ENCODE results near the gene RAX.

RAX gene

GRCh38 chr18:59272891-59273758, at the start of gene RAX:
Gene RAX, minus strand, starts transcription at chr18:59273454. Its CDS starts 248 bp downstream, at chr18:59273206.
- DNase-seq = no peak

DNA sequence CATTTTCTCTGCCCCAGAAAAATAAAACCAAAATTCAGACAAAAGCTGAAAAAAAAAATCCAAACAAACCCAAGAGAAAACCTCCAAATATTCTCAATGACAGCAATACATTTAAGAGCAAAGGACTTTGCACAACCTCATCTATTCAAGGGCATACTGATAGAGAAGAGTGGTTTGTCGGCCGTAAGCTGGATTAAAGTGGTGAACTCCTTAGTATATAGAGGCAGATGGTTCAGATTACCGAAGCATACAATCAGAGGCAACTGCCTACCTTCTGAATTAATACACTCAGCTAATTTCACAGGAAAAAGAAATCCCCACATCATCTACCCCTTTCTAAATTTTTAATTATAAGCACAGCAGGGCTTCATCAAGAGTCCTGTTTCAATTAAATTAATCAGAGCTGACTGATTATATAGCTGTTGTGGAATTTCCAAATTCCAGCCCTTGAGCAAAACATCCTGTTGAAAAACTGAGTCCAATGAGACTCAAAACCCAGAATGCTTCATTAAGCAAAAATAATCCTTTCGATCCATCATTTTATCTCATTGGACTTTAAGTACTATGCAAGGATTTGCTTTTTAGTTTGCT, 45.3 kb upstream of the RAX start, which contains the start of gene CPLX4:
TSS of gene CPLX4 (minus strand) at position 190 of the 591 bp plus-strand sequence. CDS start at position 3, 187 bp downstream.
- no peak for DNase-seq

DNA sequence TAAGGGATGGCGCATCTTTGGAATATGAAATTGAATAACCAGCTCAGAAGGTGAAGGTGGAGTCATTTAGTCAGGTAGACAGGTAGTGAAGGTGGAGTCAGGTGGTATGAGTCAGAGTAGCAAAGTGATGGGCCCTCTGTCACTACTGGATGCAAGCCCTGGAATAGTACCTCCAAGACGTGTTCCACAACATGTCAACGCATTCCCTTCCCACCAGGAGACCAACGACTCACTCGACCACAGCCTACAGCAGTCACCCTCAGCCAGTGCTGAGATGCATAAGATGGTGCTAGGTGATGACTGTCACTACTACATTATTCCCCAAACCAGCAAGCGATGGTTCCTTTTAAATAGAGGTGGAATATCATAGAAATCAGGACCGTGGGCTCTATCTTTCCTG, 38.4 kb upstream of the RAX start:
- no peak for DNase-seq

DNA sequence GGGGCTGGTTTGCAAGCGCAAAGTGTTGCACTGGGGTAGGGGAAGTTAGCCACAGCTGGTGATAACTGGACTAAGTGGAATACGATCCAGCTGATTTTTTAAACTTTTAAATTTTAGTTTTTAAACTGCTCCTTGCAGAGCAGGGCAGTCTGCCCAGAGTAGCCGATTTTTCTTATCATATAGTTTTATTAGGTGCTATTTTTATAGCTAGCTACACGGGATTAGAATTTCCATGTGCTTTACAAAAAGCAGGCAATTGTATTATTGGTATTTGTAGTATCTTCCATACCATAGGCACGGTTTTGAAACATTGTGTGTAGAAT, 35.6 kb upstream of the RAX start:
- DNase-seq = no peak

GRCh38 chr18:59308248-59308937, 35.1 kb upstream of the RAX start:
- DNase-seq = peak; percentile 50

- no peak for DNase-seq
Observed at GRCh38 chr18:59306640-59307039, 33.4 kb upstream of the RAX start.

DNA sequence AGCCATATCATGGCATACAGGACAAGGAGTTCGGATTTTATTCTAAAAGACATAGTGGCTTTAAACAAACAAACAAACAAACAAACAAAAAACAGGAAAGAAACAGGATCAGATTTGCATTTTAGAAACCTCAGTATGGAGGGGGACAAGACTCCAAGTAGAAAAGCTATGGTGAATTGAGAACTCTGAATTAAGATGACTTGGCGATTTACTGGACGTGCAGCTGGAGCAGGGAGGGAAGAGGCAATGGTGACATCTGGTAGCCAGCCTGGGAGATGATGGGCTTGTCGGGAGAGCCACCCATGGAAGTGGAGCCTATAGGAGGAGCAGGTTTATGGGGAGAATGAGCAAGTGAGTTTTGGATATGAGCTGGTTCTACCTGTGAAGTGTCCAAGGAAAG, 32.0 kb upstream of the RAX start:
- DNase-seq = no peak

- no peak for DNase-seq
Observed at GRCh38 chr18:59303656-59304195, 30.5 kb upstream of the RAX start.

DNA sequence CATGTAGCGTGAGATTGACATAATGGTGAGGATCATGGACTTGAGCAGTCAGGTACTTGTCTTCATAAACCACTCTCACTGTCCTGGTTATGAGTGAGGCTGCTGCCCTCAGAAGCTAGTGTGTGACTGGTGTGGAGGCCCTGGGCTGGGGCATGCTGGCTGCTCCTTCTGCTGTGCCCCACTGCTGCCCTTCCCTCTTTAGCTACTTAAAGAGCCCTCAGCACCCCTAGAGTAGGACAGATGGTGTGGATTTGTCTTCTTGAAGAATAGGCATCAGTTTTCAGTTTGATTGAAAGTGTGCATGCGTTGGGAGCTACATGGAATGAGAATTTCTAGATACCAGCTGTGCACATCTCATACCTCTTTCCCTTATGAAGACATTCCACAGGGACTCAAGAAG, 29.8 kb upstream of the RAX start:
- no peak for DNase-seq

GRCh38 chr18:59301929-59302328, 28.7 kb upstream of the RAX start:
- DNase-seq = no peak

GRCh38 chr18:59300676-59301285, 27.5 kb upstream of the RAX start:
- DNase-seq = no peak

- DNase-seq = no peak
Observed at GRCh38 chr18:59298871-59299270, 25.6 kb upstream of the RAX start.

DNA sequence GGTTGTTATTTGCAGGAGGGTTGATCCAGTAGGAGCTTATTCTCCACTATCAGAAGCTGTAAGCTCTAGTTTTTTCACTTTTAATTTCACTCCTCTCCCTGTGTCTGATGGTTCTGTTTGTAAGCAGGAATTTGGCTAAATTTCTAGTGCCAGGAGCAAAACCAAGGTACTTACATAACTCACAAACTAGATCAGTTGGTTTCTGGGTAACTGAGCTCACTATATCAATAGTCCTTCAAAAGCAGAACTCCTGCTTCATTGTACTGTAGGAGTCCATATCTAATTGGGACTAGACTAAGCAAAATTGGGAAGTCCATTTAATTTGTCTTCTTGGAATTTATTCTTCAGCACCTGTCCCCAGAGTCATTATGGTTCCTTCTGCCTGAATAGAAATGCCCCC, 20.1 kb upstream of the RAX start:
- DNase-seq = no peak

DNA sequence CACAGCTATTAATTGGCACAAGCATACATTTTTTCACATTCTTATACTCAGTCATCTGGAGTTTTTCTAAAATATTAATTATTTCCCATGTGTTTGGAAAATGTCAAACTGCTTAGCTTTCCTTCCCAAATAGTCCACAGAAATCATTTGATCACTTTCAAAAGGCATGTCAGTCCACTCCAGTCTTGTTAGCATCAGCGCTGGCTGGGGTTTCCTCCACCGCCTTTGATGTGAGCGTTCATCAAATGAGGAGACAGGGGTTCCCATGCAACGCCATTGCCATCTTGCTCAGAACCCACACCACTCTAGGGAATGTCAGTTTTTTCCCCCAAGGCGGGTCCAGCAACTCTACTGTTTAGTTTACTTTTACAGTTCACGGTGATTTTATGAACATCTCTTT, 13.1 kb upstream of the RAX start:
- DNase-seq = no peak

DNA sequence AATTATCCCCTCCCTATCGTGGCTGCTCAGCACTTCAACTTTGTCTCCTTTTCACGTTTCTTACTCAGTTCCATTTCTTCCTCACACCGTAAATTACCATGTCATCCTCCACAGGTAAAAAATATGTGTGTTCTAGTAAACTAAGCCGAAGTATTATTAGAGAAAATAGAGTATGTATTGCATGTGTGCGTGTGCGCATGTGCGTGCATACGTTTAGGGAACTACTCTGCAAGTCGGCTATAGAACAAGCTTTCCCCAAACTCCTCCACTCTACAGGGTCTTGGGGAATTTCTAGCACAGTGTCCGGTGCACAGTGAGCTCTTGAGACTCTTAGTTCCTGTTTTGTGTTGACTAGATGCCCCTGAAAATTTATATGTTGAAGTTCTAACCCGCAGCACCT, 9.1 kb upstream of the RAX start:
- DNase-seq = no peak

DNA sequence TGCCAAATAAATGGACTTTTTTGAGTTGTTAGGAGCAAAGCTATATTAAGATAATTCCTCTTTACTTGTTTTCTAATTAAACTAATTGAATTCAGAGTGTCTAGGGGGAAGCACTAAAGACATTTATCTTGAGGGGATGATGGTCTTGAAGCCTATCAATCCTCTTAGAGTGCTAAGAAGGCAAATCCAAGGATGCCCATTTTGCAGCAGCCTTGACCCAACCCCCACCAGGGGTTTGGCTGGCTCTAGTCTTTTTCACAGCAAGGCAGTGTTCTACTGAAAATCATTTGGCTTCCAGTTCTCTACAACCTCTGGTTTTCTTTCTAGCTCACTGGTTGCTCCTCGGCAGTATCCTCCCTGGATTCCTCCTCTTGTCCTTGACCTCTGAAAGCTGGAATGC, 6.5 kb upstream of the RAX start:
- DNase-seq = no peak

GRCh38 chr18:59279193-59279592, 5.9 kb upstream of the RAX start:
- no peak for DNase-seq

GRCh38 chr18:59278793-59279192, 5.5 kb upstream of the RAX start:
- DNase-seq = no peak

- no peak for DNase-seq
Observed at GRCh38 chr18:59276047-59276446, 2.8 kb upstream of the RAX start.

- no peak for DNase-seq
Observed at GRCh38 chr18:59275406-59275949, 2.2 kb upstream of the RAX start.

DNA sequence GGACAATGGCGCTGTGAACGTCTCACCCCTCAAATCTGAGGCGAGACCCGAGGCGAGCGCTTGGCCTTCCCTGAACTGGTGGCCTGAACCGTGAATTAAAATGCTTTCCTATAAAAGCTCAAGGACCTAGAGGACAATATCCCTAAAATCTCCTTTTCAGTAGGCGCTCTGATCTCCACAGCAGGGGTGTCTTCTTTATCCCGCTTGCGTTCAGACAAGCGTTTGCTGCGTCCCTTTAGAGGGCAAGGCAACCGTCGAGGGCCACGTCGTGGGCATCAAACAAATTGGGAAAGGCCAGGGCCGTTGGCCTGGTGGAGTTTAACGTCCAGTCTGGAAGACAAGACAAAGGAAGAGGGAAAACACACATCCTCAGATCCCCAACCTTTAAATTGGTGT, 1.3 kb upstream of the RAX start:
- no peak for DNase-seq

DNA sequence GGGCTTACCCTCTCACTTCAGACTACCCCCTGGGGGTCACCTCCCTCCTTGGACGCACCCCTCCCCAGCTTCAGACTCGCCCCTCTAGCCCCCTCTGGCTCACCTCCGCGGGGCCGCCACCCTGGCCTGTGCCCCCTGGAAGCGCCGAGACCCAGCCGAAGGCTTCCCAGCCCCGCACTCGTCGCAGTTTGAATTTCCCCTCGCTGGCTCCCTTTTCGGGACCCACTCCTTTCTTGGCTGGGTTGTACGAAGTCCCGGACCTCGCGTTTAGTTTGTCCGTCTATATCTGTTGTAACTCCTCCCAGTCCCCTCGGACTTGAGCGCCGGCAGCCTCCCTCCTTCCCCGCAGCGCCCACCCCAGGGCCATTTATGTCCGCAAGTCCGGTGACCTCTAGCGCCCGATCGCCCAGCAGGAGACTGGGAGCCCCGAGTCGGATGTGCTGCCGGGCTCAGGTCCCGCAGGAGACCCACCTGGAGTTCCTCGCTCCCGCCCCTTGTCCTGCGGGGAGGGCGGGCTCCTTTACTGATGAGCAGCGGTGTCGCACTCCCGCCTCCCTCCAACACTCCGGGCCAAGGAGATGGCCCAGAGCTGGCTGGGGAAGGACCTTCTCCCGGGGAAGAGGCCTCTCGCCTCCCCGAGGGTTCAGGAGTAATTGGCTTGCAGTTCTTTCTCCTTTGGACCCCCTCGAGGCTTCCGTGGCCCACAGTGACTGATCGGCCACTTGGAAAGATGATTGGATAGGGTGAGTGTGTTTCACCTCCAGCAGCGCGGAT, 692 bp upstream of the RAX start:
- DNase-seq = no peak
